Erythroblast (primary cell): ENCODE results near the gene VCPKMT.

Source experiments
- GATA1 ChIP-seq: IDR thresholded peaks from 2 replicates; pipeline ENCODE4 v1.6.1; 2011; ENCODE audit warnings: low read depth, mild to moderate bottlenecking, control low read depth, low read length, moderate library complexity
- POLR2A ChIP-seq: IDR thresholded peaks from 2 replicates; pipeline ENCODE4 v1.6.1; 2011; ENCODE audit warnings: mild to moderate bottlenecking, low read length

GRCh38 chr14:50116966-50117365, 594 bp upstream of the VCPKMT start:
- TF ChIP-seq POLR2A (no peak), GATA1 (no peak)
